Stimulated activated CD8-positive, alpha-beta memory T cell treated with anti-CD3 and anti-CD28 coated beads, Interleukin-4, amount 100 ng/mL, for 48 hours (primary cell): ENCODE measurements around the gene MCCC1.
"Not testable (repeated sequence)": the region's sequence is repeated elsewhere in the genome, so short reads cannot be mapped to it uniquely, and the experiment has no call there.

Experiments used
- DNase-seq: peaks from one replicate; pipeline ENCODE4 v3.0.0-alpha.2; 2020

Gene MCCC1

DNA sequence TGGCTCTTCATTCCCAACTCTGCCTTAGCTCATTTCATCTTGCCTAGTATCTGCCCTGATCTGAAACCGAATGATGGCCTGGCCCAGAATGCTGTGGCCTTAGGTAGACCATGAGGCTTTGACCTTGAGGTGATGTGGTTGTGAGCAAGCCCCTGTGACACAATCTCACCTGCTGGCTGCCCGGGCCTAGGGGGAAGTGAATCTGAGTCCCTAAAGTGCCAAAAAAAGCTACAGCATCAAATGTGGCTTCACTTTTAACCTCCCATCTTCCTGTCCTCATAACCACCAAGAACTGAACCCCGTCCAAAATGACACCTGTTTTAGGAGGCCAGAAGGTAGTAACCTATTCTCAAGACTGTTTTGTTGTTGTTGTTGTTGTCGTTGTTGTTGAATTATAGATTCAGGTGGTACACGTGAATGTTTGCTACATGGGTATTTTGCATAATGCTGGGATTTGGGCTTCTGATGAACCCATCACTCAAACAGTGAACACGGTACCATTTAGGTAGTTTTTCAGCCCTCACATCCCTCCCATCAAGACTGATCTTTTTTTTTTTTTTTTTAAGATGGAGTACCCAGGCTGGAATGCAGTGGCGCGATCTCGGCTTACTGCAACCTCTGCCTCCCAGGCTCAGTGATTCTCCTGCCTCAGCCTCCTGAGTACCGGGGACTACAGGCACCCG lies 54.6 kb downstream of the MCCC1 start:
- DNase-seq: no peak

DNA sequence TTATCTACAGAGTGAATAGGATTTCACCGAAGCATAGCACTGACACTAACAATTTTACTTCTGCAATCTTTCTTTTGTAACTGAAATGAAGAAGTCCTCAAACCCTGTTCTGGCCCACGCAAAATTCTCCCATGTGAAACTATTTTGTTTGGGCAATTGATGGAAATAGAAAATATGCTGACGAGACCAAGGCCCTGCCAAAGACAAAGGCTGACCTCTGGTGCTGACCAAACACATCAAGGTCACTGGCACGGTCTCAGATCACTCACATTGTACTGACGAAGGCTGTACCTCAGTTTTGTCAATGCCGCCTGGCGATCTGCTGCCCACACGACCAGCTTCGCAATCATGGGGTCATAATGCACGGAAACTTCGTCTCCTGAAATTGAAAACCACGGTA lies 60.5 kb downstream of the MCCC1 start:
- DNase-seq: no peak

DNA sequence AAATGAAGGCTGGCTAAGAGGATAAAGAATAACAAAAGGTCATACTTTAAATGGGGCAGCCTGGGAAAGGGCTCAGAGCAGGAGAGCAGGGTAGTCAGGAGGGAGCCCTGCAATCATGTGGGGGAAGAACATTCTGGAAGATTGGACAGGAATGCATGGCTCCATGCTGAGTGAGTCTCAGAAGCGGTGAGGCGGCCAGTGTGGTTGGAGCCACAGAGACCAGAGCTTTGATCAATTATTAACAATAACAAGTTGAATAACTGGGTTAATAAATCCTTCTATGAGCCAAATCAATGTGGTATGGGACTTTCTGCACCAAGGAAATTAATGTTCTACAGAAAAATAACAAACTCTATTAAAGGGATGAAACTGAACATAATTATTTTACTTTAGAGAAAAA lies 61.1 kb downstream of the MCCC1 start:
- DNase-seq: no peak

DNA sequence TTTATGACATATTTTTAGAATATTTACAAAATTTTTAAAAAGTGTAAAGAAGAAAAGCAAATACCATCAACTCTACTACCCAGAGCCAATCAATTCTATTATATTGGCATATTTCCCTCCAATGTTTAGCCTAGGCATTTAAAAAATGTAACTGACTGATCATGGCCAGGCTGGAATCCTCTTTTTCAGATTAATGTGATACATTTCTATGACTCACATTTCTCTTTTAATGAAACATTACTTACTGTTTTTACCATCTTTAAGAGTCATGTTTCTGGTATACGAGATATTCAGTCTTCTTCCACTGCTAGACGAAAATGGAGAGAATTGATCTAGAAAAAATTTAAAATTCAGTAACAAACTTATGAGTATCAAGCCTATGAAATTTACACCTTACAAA lies 65.5 kb downstream of the MCCC1 start:
- no peak for DNase-seq

DNA sequence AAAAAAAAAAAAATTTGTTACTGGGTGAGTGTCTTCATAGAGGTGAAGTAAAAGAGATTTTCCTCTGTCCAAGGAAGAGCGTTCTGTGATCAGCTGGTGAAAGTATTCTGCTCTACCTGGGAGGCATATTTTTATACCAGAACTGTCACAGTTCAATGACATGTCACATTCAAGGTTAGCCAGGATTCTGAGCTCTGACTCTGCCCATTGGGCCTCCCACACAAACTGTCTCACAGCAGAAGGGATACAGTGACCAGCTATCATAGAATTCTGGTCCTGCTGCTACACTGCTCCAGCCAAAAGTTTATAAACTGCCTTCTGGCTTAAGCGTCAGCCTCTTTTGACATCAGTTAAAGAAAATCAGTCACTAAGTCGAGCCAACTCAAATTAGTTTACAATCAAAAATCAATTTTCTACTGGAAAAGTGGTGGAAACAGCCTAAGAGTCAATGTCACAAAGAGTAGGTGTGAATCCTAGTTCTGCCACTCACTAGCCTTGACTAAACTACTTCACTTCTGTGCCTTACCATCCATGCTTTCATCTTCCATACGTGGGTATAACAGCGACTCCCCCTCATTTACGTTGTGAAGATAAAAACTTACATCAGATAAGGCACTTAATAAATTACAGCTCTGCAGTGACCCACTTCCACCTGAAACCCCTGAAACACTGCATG lies 66.3 kb downstream of the MCCC1 start:
- no peak for DNase-seq

DNA sequence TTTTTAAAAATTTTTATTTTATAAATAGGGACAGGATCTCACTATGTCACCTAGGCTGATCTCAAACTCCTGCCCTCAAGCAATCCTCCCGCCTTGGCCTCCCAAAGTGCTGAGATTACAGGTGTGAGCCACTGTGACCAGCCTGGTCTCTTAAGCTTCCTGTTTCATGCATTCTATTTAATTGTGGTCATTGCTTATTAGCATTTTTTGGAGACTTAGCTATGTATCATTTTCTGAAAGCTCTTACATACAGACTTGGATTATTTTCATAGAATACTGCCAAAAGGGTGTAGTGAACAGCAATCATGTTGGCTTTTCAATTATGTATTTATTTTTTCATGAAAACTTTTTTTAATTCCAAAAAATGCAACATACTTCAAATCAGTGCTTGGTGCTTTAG lies 67.5 kb downstream of the MCCC1 start:
- no peak for DNase-seq

DNA sequence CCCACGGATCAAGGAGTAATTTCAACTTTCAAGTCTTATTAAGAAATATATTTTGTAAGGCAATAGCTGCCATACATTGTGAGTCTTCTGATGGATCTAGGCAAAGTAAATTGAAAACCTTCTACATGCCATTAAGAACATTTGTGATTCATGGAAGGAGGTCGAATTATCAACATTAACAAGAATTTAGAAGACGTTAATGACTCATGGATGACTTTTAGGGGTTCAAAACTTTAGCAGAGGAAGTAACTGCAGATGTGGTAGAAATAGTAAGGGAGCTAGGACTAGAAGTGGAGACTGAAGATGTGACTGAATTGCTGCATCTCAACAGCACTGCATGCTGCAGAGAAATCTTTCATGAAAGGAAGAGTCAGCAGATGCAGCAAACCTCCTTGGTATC lies 70.9 kb downstream of the MCCC1 start:
- DNase-seq: no peak

DNA sequence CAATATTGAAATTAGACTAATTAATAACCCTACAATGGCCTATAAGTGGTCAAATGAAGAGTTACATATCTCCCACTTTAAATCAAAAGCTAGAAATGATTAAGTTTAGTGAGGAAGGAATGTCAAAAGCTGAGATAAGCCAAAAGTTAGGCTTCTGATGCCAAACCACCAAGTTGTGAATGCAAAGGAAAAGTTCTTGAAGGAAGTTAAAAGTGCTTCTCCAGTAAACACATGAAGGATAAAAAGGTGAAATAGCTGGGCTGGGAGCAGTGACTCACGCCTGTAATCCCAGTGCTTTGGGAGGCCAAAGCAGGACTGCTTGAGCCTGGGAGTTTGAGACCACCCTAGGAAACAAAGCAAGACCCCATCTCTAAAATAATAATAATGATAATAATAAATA lies 72.0 kb downstream of the MCCC1 start:
- DNase-seq: no peak

DNA sequence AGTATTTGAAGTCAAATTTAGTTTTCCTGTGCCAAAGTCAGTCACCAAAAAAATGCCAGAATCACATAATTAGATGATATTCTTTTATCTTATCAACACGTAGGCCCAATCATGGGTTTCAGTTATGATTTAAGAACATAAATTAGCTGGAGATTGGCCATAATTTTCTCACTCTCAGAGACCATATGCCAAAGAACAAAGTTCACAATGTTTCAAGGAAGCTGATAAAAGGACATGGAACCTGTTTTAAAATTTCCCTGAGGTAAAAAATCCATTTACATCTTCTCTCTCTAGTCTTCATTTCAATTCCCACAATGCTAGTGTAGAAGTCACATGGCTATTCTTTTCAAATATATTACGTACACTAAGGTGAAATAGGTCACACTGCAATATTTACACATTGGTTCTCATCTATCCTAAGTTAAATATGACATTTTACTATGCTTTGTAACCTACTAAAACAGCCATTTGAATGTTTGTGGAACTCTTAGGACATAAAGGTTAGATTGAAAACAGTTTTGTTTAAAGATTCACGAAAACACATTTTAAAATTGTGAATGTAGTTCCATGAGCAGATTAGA lies 76.3 kb downstream of the MCCC1 start:
- no peak for DNase-seq

DNA sequence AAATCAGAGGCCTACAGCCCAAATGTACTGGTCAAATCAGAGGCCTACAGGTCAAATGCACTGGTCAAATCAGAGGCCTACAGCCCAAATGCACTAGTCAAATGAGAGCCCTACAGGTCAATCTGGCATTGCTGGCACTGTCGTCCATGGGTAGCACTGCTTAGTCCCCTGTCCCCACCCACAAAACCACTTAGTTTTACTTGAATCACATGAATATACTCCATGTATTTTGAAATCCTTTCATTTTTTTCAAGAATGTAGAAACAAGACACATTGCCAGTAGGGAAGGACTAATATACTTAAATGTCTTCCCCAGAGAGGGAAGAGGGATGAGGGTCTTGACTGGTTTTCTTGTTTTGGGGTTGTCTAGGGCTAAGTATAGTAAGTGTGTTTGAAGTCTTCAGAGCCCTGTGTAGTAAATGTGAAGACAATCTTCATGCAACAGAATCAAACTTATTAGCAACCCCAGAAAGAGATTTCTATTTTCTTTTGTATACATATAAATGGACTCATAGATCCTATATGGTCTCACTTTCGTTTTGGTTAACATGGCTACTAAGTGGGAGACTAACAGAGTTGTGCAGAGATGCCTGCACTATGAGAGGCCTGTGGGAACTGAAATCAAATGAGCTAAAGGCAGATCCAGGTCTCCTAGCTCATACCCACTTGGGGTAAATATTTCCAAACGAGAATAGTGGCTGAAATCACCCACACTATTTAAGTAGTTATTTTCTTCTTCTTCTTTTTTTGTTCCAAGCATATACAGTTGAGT lies 80.7 kb downstream of the MCCC1 start:
- no peak for DNase-seq

DNA sequence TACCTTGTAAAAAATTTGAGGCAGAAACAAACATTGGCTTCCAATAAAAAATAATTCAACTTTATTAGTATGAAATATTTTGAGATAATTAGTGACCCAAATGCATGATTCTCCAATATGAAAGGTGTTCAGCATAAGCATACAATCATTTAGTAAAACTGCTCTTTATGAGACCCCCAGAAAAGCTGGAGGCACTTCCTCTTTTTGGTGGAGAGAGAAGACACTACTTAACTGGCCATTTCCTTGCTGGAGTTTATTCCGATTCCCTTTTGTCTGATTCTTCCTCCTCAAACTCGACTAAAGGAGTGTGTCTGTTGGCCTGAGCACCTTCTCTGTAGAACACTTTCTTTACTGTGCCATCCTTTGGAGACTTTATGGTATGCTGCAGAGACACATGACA lies 84.1 kb downstream of the MCCC1 start:
- no peak for DNase-seq

DNA sequence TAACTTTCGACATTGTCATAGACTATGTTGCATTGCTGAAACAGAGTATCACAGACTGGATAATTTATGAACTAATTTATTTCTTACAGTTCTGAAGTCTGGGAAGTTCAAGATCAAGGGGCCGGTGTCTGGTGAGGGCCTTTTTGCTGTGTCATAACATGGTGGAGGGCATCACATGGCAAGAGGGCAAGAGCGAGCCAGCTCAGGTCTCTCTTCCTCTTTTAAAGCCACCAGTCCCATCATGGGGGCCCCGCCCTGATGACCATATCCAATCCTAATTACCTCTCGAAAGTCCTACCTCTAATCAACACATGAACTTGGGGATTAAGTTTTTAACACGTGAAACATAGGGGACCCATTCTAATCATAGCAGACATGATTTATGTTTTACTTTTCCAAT lies 85.4 kb downstream of the MCCC1 start:
- DNase-seq: no peak

DNA sequence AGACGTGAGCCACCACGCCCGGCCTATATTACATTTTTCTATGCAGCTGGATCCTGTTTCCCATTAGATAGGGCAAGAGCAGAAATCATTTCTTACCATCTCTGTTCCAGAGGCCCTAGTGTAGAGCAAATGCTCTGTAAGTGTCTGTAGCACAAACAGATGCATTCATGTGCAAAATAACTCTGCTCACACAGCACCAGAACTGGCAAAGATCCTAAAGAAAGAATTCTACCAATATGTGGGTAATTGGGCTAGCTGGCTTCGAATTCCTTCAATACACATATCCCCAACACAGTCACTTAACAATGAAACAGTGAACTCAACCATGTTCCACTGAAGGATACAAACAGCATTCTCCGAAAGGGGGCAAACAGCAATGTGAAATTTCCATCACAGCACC lies 86.2 kb downstream of the MCCC1 start:
- DNase-seq: no peak

DNA sequence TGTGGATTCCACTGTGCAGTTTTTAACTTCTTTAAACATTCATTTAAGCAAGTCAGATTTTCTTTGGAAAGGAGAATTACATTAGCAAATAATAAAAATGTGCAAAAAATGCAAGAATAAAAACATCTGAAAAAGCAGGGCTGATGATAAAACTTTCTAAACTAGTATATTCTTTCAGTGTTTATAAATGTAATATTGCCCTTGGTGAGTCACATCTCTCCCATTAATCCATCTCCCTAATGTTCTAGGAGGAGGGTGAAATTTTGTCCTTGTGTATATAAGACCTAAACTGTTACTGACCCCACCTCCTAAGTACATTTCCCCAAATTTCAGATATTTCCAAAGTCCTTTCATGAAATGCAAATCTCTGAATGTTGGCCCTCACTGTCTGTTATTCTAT lies 90.5 kb downstream of the MCCC1 start:
- DNase-seq: no peak

DNA sequence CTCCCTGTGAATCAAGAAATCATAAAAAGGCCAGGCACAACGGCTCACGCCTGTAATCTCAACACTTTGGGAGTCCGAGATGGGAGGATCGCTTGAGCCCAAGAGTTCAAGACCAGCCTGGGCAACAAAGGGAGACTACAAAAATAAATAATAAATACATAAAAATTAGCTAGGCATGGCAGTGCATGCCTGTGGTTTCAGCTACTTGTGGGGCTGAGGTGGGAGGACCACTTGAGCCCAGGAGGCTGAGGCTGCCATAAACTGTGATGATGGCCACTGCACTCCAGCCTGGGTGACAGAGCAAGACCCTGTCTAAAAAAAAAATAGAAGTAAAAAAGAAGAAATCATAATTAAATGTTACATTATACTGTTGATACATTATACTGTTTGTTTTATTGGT lies 91.0 kb downstream of the MCCC1 start:
- DNase-seq: no peak

DNA sequence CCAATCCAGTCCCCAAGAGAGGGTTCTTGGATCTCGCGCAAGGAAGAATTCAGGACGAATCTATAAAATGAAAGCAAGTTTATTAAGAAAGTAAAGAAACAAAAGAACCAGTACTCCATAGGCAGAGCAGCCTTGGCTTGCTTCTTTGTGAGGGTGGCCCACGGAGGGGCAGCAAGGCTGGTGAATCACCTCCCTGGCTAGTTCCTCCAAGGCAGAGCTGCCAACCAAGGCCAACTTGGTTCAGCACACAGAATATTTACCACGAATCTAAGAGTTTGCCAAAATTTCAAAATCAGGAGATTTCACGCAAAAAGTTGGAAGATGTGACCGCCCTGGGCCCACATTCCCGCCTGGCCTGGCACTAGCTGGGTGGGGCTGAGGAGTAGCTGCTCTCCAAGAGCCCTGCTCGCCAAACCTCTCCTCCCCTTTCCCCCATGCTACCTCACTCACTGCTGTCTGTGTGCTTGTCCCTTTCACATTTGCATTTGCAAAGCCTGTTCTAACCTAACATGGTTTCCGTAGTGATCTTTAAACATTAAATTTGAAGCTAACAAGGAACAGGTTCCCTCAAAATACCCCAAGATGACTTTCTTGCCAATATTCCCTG lies 92.8 kb downstream of the MCCC1 start:
- no peak for DNase-seq

DNA sequence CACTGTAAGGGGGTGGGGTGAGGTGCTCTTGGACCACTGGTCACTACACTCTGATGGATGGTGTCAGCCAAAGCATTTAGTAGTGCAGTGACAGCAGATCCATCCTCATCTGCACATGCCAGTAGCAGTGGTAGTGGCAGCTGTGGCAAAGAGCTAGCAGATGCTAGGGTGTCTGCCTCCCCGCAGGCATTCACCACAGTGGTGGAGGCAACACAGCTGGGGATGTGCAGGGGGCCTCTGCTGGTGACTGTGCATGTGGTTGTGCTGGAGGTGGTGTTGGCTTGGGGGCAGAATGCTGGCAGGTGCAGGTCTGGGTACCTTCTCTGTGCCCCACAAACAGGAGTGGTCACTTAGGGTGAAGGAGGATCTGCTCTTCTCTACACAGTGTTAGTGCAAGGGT lies 99.5 kb downstream of the MCCC1 start:
- DNase-seq: no peak

DNA sequence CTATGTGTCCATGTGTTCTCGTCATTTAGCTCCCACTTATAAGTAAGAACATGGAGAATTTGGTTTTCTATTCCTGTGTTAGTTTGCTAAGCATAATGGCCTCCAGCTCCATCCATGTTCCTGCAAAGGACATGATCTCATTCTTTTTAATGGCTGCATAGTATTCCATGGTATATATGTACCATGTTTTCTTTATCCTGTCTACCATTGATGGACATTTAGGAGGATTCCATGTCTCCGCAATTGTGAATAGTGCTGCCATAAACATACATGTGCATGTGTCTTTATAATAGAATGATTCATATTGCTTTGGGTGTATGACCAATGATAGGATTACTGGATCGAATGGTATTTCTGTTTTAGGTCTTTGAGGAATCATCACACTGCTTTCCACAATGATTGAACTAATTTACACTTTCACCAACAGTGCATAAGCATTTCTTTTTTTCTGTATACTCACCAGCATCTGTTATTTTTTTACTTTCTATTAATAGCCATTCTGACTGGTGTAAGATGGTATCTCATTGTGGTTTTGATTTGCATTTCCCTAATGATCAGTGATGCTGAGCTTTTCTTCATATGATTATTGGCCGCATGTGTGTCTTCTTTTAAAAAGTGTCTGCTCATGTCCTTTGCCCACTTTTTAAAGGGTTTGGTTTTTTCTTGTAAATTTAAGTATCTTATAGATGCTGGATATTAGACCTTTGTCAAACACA lies 105.7 kb downstream of the MCCC1 start:
- not testable (repeated sequence) for DNase-seq

DNA sequence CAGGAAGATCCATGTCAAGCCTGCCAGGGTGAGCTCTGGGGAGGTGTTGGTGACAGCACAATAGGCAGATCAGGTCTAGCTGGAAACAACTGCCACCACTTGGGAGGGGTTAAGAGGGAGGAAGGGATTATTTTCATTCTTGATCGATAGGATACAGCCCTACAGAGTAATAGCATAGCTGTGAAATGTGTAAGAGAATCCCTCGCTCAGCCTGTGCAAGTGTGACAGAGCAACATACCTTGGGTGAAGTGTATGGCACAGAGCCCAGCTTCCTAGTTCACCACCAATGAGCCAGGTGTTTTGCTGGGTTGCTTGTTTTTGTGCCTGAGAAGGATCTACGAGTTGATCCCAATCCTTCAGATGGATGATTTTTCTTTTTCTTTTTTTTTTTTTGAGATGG lies 109.7 kb downstream of the MCCC1 start:
- DNase-seq: no peak

DNA sequence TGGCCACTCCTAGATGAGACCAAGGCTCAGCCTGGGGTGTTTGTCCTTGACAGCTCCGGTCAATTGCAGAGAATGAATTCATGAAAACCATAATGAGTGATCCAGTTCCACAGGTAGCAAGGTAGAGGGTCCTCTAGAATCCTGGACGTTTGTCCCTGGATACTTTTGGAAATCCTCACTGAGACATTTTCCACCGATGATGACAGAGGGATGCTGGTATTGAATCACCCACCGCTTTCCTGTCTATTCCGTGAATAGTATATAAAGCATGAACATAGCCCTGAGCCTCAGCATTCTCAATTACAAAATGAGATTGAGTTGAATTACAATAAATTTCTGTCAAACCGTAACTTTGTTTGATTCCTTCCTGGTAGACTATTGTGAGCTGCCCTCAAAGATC lies 113.3 kb downstream of the MCCC1 start:
- DNase-seq: no peak

DNA sequence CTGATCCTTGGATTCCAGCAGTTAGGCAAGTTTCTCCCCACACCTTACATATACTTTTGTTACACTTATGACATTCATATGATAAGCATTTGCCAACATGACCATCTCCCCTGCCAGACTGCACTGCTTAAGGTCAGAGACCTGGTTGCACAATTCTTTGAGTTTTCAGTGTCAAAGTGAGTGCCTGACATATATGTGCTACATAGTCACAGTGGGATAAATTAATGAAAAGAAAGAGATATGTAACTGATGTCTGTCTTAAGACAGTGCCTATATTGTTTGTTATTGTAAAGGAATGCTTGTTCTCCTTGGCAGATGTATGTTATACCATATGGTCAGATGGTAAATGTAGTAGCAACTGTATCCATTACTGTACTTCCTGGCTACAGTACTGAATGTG lies 115.4 kb downstream of the MCCC1 start:
- no peak for DNase-seq

DNA sequence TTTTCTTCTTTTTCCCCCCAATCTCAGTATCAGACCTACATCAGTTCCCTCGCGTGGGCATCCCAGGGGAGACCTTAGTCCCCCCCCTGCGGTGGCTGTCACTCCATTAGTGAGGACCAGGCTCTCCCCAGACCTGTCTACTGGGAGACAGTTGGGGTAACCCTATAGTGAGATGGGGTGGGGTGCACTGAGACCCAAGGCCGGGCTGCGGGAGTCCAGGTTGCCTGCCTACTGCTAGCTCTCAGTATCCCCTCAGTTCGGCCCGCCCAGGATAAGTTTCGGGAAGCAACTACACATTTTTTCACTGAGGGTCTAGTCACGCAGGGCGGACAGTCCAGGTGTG lies 118.3 kb downstream of the MCCC1 start:
- DNase-seq: no peak
